ENCODE measurements around the gene FHIP1B. TPM values are rescaled to one million over a fixed set of nuclear protein-coding genes. Genes with fewer than 3 reads are reported as not detected.
"Not testable (repeated sequence)": the region's sequence is repeated elsewhere in the genome, so short reads cannot be mapped to it uniquely, and the experiment has no call there.

FHIP1B gene
- total RNA-seq, 1 experiment from 2014 or later = 32.1 TPM

- Histone ChIP-seq H3K4me2 (ENCODE audit: low read length) (peak overlapping the region; percentile 11; the same call in 1 of the 2 replicates), H3K9me3 (ENCODE audit: control insufficient read depth in 1 of 2, insufficient read depth in 1 of 2, low read depth in 1 of 2, low read length in 2 of 2) (no peaks in the 10 kb centered on the region), H3K79me2 (ENCODE audit: insufficient read depth, low read length) (no peaks in the 10 kb centered on the region), H2AFZ (ENCODE audit: low read depth, low read length, poor library complexity, severe bottlenecking) (no peak overlapping the region), H3K27me3 (ENCODE audit: insufficient read depth, low read length) (0 out of 2 replicates have a peak, but pooled peaks cover 1% of the 10 kb centered on the region), H3K4me1 (ENCODE audit: control insufficient read depth in 1 of 2, insufficient read depth in 2 of 2, low read length in 2 of 2) (peaks cover 0 to 9% of the 10 kb centered on the region in 2 experiments; a peak in 2 of 4 replicates), H3K9me2 (ENCODE audit: insufficient read depth) (no peaks in the 10 kb centered on the region), H4K20me1 (ENCODE audit: insufficient read depth) (no peaks in the 10 kb centered on the region), H3K9ac (ENCODE audit: low read length) (no peak overlapping the region), H3K27ac (ENCODE audit: low read depth, low read length) (no peak overlapping the region), H3K4me3 (replicated peaks in 1 of 2; ENCODE audit: low read depth in 1 of 2, low read length in 2 of 2) (no peak overlapping the region), H3K36me3 (ENCODE audit: control insufficient read depth in 1 of 2, insufficient read depth in 2 of 2, low read length in 2 of 2) (no peaks in the 10 kb centered on the region)
- intact Hi-C loops (cut with micrococcal nuclease) = no loop called here
- ChIA-PET RAD21 (ENCODE audit: low non-redundant PET in 1 of 2, low total read pairs in 2 of 2, uncharacterized antibody in 2 of 2, unreplicated experiment in 2 of 2) (interaction anchor here in 1 of 2 experiments (2.0 kb wide), 1 partner anchor 113 kb away, joined by 9 read pairs; no protein-coding TSS in a partner anchor), POLR2A (interaction anchor here (1.0 to 1.6 kb wide), 3 partner anchors 15 to 49 kb away, joined by 4 to 5 read pairs (median 5); partner anchors contain the start of gene FHIP1B), CTCF (interaction anchor here (0.9 to 4.4 kb wide), 11 partner anchors 8 to 257 kb away, joined by 3 to 69 read pairs (median 9); partner anchors contain the start of genes CAVIN3 and FHIP1B)
- ATAC-seq (peak; percentile 37; the same call in 1 of the 2 replicates), DNase-seq (ENCODE audit: low read depth, low spot score) (peak; percentile 18)
- TF ChIP-seq JUND (IDR thresholded peaks at IDR 0.05) (0 out of 2 replicates have a peak, but pooled peaks have one; percentile 19), REST (IDR thresholded peaks at IDR 0.05; ENCODE audit: low read depth) (no peak), FOSL1 (IDR thresholded peaks at IDR 0.05; ENCODE audit: low read depth) (0 out of 2 replicates have a peak, but pooled peaks have one; percentile 32)
- BruUV-seq (replicated peaks) = no TSS peak
Measured at GRCh38 chr11:6249770-6250555, 15.5 kb upstream of the FHIP1B start.

GRCh38 chr11:6248897-6249296 is 14.5 kb upstream of the FHIP1B start:
- H3K4me2 ChIP-seq (ENCODE audit: low read length); H3K27me3 ChIP-seq (ENCODE audit: insufficient read depth, low read length); H3K27ac ChIP-seq (ENCODE audit: low read depth, low read length); DNase-seq (ENCODE audit: low read depth, low spot score); H3K9ac ChIP-seq (ENCODE audit: low read length); H2AFZ ChIP-seq (ENCODE audit: low read depth, low read length, poor library complexity, severe bottlenecking); H3K9me2 ChIP-seq (ENCODE audit: insufficient read depth); ATAC-seq; POLR2A ChIA-PET; H4K20me1 ChIP-seq (ENCODE audit: insufficient read depth); H3K79me2 ChIP-seq (ENCODE audit: insufficient read depth, low read length); H3K4me3 ChIP-seq (replicated peaks in 1 of 2; ENCODE audit: low read depth in 1 of 2, low read length in 2 of 2); H3K4me1 ChIP-seq (ENCODE audit: control insufficient read depth in 1 of 2, insufficient read depth in 2 of 2, low read length in 2 of 2); H3K9me3 ChIP-seq (ENCODE audit: control insufficient read depth in 1 of 2, insufficient read depth in 1 of 2, low read depth in 1 of 2, low read length in 2 of 2); H3K36me3 ChIP-seq (ENCODE audit: control insufficient read depth in 1 of 2, insufficient read depth in 2 of 2, low read length in 2 of 2); intact Hi-C loops (cut with micrococcal nuclease); BruUV-seq (replicated peaks): not testable (repeated sequence)
- CTCF ChIA-PET = interaction anchor here (1.7 to 4.4 kb wide), 2 partner anchors 14 to 114 kb away, joined by 7 to 69 read pairs; partner anchors contain the start of gene FHIP1B
- RAD21 ChIA-PET (ENCODE audit: low non-redundant PET in 1 of 2, low total read pairs in 2 of 2, uncharacterized antibody in 2 of 2, unreplicated experiment in 2 of 2) = interaction anchor here in 1 of 2 experiments (0.6 kb wide), 1 partner anchor 60 kb away, joined by 3 read pairs; no protein-coding TSS in a partner anchor

Data from HCT116 (cell line).